Measurements from ENCODE around the gene GJB6. TPM values are rescaled to one million over a fixed set of nuclear protein-coding genes. Genes with fewer than 3 reads are reported as not detected.
"Not testable (repeated sequence)": the region's sequence is repeated elsewhere in the genome, so short reads cannot be mapped to it uniquely, and the experiment has no call there.

The GJB6 gene
- not detected for total RNA-seq

- ATAC-seq, result no peak
- DNase-seq (ENCODE audit: low spot score), result no peak
- intact Hi-C loops (cut with DNase I), result no loop called here
Observed at GRCh38 chr13:20231839-20232555, at the start of gene GJB6. Gene GJB6 (minus strand): TSS chr13:20232319. CDS start chr13:20223480, 8,839 bp downstream.

DNA sequence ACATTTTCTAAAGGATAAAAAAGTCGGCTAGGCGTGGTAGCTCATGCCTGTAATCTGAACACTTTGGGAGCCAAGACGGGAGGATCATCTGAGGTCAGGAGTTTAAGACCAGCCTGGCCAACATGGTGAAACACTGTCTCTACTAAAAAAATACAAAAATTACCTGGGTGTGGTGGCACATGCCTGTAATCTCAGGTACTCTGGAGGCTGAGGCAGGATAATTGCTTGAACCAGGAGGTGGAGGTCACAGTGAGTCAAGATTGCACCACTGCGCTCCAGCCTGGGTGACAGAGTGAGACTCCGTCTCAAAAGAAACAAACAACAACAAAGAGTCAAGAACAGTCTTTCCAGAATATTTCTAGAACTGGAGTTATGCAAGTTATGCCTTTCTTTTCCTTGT lies 44.8 kb upstream of the GJB6 start:
- ATAC-seq; intact Hi-C loops (cut with DNase I); DNase-seq (ENCODE audit: low spot score): not testable (repeated sequence)

- DNase-seq (ENCODE audit: low spot score), result no peak
- no peak for ATAC-seq
- intact Hi-C loops (cut with DNase I), result no loop called here
Observed at GRCh38 chr13:20274466-20274865, 42.3 kb upstream of the GJB6 start.

GRCh38 chr13:20272588-20273171 lies 40.6 kb upstream of the GJB6 start:
- intact Hi-C loops (cut with DNase I), result no loop called here
- DNase-seq (ENCODE audit: low spot score) (no peak), ATAC-seq (no peak)

- intact Hi-C loops (cut with DNase I), result no loop called here
- no peak for ATAC-seq
- DNase-seq (ENCODE audit: low spot score), result no peak
Observed at GRCh38 chr13:20272104-20272503, 40.0 kb upstream of the GJB6 start.

GRCh38 chr13:20271441-20271840 lies 39.3 kb upstream of the GJB6 start:
- intact Hi-C loops (cut with DNase I), result no loop called here
- no peak for DNase-seq (ENCODE audit: low spot score)
- no peak for ATAC-seq

DNA sequence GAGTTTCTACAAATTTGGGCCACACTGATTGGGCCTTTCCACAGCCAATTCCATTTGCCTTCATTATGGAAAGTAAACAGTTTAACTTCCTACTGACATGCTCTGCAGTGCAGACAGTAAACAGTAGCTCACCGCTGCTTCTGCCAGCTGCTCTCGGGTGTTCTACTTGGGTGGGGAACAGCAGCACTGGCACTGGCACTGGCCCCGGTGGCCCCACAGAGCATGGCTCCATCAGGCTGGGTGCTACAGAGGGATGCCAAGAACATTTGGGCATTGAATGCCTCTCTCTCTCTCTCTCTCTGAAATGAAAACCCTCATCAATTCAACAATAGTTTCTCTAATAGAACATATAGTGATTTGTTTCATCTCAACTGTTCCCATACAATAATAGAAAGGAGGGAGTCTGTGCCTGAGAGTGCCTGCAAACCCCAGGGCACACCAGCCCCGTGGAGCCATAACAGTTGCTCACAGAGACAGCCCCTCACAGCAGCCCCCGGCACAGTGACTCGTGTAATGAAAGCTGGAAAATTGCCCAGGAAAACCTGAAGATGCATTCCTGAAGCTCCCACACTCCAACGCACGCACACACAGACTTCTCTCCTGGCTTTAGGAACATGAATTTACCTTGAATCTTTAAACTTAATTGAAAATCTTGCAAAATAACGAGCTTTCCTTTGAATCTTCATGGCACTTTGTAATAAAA lies 38.2 kb upstream of the GJB6 start:
- intact Hi-C loops (cut with DNase I), result no loop called here
- DNase-seq (ENCODE audit: low spot score), result no peak
- ATAC-seq, result no peak

DNA sequence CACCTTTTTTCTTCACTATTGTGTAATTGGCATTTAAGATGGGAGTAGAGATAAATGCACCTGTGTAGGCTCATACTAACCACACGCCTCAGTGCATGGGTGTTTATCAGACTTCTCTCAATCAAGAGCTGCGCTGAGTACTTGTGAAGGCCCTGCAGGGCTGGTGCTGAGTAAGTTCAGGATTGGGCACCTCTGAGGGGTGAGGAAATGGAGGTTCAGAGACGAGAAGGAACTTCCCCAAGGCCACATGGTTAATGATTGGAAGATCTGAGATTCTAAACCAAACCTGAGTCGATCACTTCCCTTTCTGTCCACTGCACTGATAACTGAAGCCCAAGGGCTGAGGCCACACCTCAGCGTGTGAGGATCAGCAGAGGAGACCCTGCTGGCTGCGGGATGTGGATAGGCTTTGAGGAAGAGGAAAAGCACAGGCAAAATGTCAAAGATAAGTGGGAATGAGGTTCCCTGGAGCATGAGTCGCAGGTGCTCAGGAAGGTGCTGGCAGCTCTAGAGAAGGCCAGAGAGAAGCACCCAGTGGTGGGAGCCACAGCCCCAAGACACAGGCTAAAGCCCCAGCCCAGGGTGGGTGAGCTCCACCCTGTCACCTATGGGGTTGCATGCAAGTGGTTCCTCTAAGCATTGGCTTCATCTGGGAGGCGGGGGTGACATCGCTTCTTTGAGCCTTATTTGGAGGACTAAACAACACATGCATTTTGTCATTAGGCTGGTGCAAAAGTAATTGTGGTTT lies 32.3 kb upstream of the GJB6 start:
- intact Hi-C loops (cut with DNase I), result no loop called here
- DNase-seq (ENCODE audit: low spot score) (no peak), ATAC-seq (no peak)

DNA sequence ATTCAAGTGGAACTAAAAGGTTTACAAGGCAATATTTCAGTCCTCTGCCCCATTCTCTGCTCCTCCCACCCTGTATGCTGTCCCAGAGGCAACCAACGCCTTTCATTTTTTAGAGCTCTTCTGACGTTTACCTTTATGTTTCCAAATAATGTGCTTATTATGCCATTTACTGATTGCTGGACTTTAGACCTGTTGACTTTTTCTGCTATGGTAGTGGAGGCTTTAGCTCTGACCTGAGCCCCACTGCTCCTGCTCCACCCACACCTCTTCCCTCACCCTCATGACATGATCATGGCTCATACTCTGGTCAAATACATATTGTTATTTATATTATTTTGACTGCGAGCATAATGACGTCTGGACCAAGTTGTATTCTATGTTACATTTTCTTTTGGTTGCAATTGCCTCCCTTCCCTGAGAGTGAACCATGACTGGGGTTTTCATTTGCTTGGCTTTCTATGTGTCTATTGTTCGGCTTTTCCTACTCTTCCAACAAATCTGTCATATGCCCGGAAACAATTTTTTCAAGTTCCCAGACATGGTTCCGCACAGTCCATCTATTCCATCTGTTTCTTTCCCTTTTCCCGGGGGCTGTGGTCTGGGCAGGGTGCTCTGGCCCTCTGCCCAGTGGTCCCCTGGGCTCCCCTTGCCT lies 31.4 kb upstream of the GJB6 start:
- intact Hi-C loops (cut with DNase I), result no loop called here
- ATAC-seq (no peak), DNase-seq (ENCODE audit: low spot score) (no peak)

- intact Hi-C loops (cut with DNase I), result no loop called here
- peak; percentile 20 for ATAC-seq
Observed at GRCh38 chr13:20258963-20259288, 26.8 kb upstream of the GJB6 start.

GRCh38 chr13:20258208-20258962 lies 26.3 kb upstream of the GJB6 start:
- DNase-seq (ENCODE audit: low spot score) (no peak), ATAC-seq (peak; percentile 90)
- intact Hi-C loops (cut with DNase I), result no loop called here

More at GRCh38 chr13:20258963-20259288, 26.8 kb upstream of the GJB6 start:
- no peak for DNase-seq (ENCODE audit: low spot score)

DNA sequence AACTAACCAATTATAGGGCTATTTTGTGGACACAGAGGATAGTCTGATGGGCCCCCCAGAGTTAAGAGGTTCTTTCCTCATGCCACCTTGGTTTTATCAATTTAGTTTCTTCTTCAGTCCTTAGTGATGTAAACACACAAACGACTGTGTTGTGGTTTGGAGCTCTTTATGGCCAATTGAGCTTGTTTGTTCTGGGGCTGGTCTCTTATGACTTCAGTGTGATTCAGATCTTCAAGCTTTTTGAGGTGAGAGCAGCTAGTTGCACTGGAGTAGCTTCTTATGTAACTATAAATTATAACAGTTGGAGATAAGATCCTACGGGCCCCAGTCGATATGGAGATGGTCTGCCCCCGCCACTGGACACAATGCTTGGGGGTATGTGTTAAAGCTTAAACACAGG lies 22.0 kb upstream of the GJB6 start:
- ATAC-seq (no peak), DNase-seq (ENCODE audit: low spot score) (no peak)
- intact Hi-C loops (cut with DNase I), result no loop called here

DNA sequence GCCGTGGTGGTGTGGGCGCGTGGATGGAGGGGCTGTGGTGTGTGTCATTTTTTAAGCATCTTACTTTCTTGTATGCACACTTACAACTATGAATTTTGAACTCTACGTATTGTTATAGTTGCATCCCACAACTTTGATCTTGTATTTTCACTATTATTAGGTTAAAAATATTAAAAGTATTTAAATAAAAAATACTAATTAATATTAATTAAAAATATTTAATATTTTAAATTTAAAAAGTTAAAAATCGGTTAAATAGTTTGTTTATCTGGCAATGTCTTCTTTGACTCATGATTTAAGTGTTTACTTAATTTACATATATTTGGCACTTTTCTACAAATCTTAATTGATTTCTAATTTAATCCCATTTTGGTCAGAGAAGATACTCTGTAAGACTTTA lies 17.8 kb upstream of the GJB6 start:
- DNase-seq (ENCODE audit: low spot score) (no peak), ATAC-seq (no peak)
- intact Hi-C loops (cut with DNase I), result no loop called here

DNA sequence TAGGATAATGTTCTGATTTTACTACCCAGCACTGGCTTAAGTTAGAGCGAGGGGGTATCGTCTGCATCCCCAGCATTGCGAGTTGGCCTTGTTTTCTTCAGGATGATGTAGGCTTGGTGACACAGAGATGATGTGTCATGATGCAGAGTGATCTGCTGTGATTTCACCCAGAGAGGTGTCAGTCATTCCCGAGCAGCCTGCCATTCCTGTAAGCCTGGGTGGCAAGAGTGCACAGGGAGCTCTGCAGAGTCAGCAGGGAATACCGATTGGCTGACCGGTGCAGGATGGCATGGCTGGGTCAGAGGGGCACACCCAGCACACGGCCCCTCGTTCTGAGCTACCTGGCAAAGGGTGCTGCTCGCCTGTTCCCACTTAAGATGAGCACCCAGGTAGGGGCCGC lies 15.8 kb upstream of the GJB6 start:
- intact Hi-C loops (cut with DNase I), result no loop called here
- ATAC-seq (no peak), DNase-seq (ENCODE audit: low spot score) (no peak)

- intact Hi-C loops (cut with DNase I), result no loop called here
- DNase-seq (ENCODE audit: low spot score) (no peak), ATAC-seq (no peak)
Observed at GRCh38 chr13:20247403-20247802, 15.3 kb upstream of the GJB6 start.

GRCh38 chr13:20241593-20241992 lies 9.5 kb upstream of the GJB6 start:
- intact Hi-C loops (cut with DNase I), result no loop called here
- no peak for ATAC-seq
- no peak for DNase-seq (ENCODE audit: low spot score)

DNA sequence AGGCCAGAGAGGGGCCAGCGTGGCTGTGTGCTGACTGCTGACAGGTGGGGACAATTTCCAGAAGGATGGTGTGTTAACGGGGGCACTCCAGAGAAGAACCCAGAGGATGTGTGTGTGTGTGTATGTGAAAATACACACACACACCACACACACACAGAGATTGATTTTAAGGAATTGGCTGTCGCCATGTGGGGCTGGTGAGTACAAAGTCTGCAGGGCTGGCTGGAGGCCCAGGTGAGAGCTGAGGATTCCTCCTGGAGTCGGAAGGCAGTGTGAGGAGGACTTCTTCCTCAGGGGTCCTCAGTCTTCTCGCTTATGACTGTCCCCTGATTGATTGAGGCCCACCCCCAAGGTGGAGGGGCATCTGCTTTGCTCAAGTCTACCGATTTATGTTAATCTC lies 7.6 kb upstream of the GJB6 start:
- ATAC-seq (no peak), DNase-seq (ENCODE audit: low spot score) (no peak)
- intact Hi-C loops (cut with DNase I), result no loop called here

GRCh38 chr13:20232556-20233277 lies 598 bp upstream of the GJB6 start:
- intact Hi-C loops (cut with DNase I), result no loop called here
- DNase-seq (ENCODE audit: low spot score), result no peak
- ATAC-seq, result no peak

Measured in sciatic nerve (tissue), 2 donors.